DMS153 treated with DMSO at 0.1 percent for 48 hours (cell line): Measurements from ENCODE around the gene ICA1.
A peak's percentile ranks its signal among the peaks of the same experiment; 100 is the strongest.

ENCODE experiments used
- DNase-seq: peaks from one replicate; lab custom pipeline; 2025; ENCODE audit not compliant: unreplicated experiment; lab: John Stamatoyannopoulos, UW

The ICA1 gene

DNA sequence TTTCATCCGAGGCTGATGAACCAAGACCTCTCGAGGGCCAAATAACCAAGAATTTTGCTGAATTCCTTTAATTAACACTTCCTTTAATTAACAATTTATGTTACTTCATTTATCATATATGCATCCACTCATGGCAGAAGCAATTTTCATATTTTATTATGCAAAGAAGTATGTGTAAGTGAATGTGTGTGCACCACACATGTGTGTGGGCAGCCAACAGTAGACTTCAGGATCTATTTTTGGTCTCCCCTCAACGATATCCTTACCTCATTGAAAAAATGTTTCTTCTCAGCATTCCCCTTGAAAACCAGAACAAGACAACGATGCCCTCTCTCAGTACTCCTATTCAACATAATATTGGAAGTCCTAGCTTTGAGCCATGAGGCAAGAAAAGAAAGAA lies 96.8 kb downstream of the ICA1 start:
- DNase-seq: no peak

DNA sequence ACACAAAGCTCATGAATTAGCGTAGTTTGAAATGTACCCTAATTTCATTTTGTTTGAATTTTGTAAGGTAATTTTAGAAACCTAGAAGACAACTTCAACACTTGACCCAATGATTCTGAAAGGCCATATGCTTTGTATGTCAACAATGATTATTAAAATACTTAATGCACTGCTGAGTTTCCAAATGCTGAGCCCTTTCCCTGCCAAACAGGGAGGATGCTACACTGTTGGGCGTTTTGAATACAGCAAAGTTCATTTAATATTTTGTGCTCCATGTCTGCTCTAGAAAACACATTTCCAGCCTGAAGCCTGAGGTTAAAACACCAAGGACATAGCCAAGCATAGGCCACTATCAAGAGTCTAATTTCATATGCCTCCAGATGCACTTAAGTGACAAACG lies 99.8 kb downstream of the ICA1 start:
- DNase-seq: no peak

DNA sequence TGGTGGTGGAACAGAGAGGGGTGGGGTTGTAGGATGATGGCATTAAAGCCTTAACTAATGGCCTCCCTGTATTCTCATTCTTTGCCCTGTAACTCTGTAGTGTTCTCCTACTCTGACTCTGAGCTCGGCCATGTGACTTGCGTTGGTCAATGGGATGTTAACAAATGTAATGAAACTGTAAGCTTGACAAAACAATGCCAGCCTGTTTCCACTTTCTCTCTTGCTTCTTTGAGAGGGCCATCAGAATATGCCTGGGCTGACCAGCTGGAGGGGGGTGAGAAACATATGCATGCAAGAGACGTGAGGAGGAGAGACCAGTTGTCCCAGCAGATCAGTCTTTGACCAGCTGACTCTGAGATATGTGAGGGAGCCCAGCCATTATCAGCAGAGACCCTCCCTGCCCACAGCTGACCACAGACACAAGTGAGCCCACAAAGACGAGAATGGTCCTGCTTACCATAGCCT lies 100.6 kb downstream of the ICA1 start:
- DNase-seq: no peak

DNA sequence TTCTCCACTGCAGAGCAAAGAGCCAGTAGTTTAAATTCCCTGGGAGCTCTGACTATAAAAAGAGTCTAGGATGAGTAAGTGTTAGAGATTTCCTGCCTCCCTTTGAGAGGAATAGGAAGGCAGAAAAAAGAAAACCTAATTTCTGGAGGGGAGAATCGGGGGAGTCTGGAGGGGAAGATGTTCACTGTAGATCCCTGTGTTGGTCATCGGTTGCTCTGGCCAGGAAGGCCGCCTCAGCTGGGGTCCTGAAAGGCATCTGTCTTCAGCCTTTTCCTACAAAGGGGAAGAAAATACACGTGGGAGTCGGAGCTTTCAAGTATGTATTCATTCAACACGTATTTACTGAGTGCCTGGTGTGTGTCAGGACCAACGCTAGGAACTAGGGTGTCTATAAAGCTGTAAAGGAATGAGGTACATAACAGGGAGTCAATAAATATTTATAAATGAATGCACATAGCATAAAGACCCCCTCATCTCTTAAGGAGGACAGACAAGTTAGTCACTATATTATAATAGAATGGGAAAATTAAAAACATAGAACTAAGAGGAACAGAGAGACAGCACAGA lies 101.1 kb downstream of the ICA1 start:
- no peak for DNase-seq

DNA sequence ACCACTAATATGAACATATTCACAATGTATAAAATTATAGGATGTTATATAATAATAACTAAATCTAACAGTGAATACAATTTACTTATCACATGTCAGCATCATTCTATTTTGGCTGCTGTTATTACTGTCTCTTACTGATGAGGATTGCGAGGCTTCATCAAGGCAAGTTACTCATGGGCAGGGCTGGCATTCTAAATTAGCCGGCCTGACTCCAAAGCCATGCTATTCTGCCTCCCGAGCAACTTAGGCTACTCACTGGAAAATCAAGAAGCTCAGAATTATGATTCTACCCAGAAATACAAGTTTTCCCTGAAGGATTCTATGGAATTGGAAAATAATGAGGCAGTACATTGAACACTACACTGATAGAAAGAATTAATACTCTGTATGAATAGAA lies 101.7 kb downstream of the ICA1 start:
- DNase-seq: no peak

DNA sequence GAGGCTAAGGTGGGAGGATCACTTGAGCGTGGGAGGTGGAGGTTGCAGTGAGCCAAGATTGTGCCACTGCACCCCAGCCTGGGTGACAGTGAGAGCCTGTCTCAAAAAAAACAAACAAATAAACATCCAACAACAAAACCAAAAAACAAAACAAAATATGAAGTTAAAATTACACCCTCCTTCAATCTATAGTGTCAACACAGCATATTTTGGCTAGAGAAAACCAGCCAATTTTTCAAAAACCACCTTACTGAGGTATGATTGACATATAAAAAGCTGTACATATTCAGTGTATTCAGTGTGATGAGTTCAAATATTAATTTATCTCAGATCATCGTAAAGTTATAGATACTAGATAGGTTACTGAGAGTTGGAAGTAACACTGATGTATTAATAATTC lies 102.4 kb downstream of the ICA1 start:
- DNase-seq: no peak

DNA sequence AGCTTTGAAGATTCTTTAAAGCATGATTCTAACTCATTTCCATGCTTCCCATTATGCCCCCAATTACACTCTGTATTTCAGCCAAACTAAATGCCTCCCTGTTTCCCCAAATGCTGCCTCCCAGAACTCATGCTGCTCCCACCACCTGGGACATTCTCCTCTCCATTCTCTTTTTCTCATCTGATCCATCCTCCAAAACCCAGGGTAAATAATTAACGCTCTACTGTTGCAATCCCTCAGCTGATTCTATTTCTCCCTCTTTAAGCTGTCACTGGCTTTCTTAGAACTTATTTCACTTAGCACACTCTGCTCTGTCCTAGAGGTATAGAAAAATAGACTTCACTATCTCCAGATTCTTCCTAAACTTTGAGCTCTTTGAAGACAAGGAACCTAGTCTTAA lies 104.7 kb downstream of the ICA1 start:
- no peak for DNase-seq

DNA sequence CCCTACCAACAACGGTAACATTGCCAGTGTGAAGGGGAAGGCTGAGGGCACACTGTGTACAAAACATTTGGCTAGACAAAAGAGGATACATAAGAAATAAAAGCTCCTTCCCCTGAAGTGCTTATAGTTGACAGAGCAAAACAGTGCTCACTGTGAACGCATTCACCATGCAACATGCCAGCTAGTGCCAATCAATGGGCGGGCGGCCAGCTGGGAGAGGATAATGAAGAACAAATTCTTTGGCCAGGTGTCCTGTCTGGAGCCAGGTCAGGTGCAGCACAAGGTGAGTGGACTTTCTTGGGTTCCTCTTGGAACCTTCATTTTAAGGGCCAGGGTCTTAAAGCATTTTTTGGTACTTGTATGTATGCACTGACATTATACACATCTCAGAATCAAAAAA lies 106.1 kb downstream of the ICA1 start:
- peak; percentile 68 for DNase-seq

DNA sequence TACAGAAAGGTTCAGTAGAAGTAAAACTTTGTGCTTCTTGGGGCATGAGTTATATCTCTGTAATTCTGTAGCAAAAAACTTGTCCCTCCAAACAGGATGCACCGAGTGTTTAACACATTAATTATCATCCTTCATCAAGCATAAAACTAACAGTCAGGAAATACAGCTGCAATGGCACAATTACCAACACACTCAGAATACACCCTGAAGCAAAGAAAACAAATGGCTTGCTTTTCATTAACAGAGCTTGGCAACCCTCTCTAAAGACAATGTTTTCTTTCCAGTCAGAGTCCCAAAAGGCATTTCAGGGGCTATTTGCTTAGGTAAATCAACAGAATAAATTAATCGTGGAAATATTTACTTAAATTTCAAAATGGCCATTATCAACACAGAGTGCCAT lies 107.7 kb downstream of the ICA1 start:
- DNase-seq: peak; percentile 88

DNA sequence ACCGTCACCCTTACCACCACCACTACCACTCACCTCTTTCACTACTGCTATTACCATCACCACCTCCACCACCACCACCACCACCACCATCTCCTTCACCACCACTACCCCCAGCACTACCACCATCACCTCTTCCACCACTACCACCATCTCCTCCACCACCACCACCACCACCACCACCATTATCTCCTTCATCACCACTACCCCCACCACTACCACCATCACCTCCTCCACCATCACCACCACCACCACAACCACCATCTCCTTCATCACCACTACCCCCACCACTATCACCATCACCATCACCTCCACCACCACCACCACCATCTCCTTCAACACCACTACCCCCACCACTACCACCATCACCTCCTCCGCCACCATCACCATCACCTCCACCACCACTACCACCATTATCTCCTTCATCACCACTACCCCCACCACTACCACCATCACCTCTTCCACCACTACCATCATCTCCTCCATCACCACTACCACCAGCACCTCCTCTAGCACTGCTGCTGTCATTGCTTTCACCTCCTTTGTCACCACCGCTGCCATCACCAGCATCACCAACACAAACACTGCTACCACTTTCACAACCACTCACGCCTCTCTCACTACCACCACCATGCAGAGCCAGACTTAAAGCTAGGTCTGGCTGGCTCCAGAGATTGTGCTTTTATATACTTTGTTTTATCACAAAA lies 109.3 kb downstream of the ICA1 start:
- DNase-seq: no peak

DNA sequence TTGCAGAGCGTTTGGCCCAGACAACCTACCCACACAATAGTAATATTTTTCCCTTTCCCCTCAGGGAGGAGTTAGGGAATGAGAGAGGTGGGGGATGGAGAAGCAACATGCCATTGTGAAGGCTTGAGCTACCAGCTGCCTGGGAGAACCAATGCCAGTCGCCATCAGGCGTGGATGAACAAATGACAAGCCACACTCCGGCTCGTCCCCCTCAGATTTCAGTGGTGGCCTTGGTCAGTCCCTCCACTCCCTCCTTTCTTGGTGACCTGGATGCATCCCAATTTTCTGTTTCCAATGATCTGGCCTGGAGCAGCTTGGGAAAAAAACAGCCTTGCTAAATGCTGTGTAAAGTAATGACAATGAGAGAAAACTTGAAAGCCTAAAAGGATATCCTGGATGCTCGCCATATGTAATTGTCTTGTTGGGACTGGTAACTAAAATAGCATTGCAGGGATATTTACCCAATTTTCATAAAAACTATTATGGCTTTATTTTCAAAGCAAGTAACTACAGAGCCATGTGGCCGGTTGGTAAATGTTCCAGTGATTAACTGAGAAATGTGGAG lies 110.7 kb downstream of the ICA1 start:
- no peak for DNase-seq

DNA sequence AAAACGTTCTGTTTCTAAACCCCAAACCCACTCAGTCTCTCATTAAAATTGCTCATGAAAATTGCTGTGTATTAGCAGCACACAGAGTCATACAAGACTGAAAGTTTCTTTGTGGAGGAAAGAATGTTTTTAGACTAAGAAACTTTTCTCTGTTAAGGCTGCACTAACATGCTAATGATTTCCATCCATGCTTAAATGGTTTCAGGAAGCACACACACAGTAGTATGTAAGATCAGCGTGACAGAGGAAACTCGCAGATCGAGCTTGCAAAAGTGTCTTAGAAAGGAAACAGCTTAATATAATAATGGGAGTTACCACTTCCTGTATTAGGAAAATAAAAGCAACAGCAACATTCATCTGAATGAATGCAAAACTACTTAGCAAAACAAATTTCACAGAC lies 112.7 kb downstream of the ICA1 start:
- no peak for DNase-seq

DNA sequence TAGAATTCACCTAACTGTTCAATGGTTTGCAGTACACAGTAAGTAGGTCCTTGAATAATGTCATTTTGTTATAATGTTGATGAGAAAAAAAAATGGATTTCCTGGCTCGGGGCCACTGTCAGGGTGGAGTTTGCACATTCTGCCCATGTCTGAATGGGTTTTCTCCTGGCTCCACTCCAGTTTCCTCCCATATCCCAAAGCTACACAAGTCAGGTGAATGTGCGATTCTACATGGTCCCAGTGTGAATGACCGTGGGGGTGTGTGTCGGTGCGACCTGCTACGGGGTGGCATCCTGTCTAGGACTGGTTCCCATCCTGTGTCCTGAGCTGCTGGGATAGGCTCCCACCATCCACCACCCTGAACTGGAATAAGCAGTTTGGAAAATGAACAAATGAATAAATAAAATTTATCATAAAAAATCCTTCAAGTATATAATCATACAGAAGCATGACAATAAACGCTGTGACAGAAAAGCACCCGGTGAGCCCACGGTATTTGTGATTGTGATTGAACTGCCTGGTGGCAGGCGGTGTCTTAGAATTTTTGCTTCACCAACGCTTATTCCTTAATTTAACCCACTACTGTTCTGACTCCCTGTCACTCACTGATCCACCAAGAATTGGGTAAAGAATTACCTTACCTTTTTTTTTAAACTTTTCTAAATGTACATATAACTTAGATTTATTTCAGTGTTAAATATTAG lies 114.1 kb downstream of the ICA1 start:
- DNase-seq: peak; percentile 87

DNA sequence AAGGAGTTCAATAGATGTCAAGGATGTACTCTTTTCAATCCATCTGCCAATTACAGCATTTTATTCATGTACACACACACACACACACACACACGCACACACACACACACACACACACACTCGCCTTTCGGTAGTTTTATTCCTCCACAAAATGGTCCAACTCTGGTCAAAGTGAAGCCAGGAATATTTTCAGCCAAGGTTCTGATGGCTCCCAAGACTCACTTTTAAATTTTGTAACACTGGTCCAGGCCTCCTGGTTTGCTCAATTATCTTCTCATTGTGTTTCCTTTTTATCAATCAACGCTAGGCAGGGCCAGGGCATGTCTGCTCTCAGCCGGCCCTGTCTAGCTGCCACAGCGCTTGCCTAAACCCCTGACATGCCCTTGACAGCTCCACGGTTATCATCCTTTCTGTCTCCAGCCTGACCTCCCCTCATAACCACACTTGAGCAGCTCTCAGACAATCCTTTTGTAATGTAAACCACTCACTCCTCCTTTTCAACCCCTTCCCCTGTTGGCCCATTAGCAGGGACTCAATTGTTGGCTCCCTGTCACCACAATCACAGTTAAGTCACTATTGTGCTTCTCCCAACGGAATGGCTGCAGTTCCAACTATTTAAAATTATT lies 115.1 kb downstream of the ICA1 start:
- DNase-seq: peak; percentile 86

DNA sequence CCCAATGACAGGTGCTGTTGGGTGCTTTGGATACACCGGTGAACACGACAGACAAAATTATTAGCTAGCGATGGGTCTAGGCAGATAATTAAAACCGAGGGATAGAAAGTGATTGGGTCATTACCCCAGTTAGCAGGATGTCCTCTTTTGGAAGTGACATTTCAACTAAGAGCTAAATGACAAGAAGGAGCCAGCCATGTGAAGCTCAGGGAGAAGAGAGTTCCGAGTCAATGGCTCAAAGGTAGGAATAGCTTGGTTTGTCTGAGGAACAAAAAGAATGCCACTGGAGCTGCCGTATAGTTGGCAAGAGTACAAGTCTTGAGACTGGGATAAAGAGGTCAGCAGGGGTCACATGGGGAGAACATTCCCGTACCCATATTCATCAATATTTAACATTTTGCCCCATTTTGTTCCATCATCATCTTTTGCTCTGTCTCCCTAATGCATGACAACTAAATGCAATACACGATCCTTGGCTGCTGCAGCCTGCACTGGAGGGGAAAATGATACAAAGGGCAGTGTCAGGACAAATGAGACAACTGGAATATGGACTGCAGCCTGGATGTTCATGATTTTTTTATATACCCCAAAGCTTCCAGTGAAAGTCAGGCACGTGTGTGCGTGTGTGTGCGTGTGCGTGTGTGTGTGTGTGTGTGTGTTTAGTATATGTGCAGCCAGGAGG lies 115.7 kb downstream of the ICA1 start:
- no peak for DNase-seq

DNA sequence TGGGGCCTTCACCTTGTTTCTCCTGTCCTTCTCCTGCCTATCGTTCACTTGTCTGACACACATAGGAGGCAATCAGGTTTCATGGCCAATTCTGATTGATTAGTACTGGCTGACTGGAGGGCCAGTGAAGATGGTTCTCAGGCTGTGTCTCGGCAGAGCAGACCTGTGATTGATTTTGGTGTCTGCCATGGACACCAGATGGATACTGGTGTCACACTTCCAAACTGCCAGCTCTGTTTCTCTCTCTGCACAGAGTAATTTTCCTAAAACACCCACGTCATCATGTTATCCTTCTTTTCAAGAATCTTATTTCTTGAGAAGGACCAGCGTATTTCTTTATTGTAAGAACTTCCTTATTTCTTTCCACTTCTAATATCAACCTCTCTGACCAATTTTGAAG lies 117.1 kb downstream of the ICA1 start:
- DNase-seq: no peak

DNA sequence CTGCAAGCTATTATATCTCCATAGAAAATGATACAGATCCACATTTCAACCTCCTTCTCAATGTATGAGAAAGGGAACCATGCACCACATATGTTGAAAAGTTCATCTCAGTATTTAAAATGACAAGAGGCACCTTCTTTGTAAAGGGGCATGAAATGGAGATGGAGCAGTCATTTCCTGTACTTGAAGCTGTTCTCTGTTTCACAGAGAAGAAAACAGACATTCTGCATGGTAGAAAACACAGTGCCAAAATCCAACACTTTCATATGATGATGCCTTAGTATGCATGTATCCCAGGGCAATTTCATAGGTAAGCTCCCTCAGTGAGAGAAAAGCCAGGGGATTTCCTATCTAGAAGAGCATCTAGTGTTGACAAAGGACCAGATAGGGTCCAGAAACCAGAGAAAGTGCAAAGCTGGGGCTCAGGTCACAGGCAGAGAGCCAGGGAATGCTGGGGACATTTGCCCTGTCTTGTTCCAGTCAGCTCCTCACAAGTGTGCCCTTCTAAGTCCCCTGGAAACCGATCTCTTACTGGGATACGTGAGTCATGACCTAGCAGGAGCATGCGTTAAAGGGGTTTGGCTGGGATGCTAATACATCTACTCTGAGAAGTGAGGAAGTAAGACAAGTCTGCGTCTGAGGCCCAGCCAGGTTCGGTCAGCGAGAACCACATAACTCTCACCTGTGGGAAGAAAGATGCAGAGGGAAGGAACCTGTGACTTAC lies 118.7 kb downstream of the ICA1 start:
- no peak for DNase-seq

DNA sequence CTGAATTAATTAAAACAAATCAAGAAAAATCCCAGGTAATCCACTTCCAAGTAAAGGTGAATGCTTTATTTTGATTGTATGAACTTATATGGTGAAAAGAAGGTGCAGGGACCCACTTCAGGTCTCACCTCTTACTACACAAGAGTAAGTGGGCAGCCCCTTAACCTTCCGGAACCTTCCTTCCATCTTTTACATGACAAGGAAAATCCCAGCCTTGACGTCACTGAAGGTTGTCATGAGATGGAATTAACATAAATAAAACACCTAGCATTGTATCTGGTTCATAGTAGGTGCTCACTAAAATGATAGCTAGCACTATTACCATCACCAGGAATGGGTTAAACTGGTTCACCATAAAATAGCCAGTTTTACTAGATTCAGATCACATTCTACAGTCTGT lies 119.5 kb downstream of the ICA1 start:
- no peak for DNase-seq

DNA sequence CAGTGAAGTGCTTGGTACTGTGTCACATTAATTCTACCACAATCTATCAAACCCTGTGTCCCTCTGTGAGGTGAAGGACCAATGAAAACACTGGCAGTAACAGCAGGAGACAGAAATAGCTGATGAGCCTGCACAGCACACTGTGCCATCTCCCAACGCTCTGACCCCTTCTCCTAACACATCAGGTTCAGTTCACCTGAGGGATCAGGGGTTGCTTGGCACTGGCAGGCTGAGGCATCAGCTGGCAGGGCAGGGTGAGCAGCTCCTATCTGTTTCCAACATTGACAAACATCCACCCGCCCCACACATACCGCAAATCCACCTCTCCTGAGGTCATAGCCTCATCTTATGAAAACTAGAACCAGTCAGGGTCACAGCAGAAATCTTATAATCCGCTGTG lies 120.9 kb downstream of the ICA1 start:
- no peak for DNase-seq

DNA sequence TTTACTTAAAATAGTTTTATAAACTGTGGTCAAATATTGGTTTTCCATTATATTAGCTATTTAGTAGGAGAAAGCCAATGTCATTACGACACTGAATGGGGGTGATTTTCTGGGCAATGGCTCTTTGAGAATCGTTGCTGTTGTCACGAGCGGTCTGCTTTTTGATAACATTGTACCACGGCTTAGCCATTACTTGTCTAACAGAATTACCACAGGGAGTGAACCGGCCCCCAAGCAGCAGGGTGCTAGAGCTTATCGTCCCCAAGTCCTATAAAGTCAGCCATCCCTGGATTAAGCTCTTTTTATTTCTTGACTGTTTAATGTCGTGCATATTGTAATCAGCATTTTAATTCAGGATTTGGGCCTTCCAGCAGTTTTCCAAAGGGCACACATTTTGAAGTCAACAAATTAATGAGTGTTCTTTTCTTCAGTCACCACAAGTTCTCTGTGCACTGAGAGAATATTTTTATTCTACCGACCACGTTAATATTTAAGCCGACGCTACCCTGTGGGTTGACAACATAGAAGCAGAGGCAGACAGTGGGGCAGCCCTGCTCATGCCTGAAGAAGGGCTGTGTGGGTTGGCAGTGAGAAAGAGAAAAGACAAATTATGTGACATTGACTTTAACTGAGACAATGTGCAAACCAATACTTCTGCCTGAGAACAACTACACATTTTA lies 125.8 kb downstream of the ICA1 start:
- no peak for DNase-seq
